HG03520 (cell line): ENCODE data around the gene SGTA.

Experiments
- ATAC-seq: cut with Tn5 transposase; IDR thresholded peaks from one replicate; pipeline ENCODE4 v1.9.1; 2021; ENCODE audit warnings: mild to moderate bottlenecking, moderate library complexity; ENCODE audit not compliant: unreplicated experiment

Gene SGTA

GRCh38 chr19:2774083-2774679 is 8.9 kb downstream of the SGTA start:
- no peak for ATAC-seq

GRCh38 chr19:2771786-2772674 is 11.0 kb downstream of the SGTA start:
- ATAC-seq: no peak

GRCh38 chr19:2770055-2771013 is 12.7 kb downstream of the SGTA start:
- ATAC-seq: no peak

- ATAC-seq: no peak
These were observed 13.9 kb downstream of the SGTA start for GRCh38 chr19:2769218-2769617.

- no peak for ATAC-seq
These were observed 14.5 kb downstream of the SGTA start for GRCh38 chr19:2768365-2769132.

- ATAC-seq: no peak
These were observed 15.4 kb downstream of the SGTA start for GRCh38 chr19:2767688-2768087.

GRCh38 chr19:2766594-2767372 is 16.3 kb downstream of the SGTA start:
- ATAC-seq: no peak

GRCh38 chr19:2765376-2765775 is 17.7 kb downstream of the SGTA start:
- no peak for ATAC-seq

GRCh38 chr19:2764945-2765344 is 18.1 kb downstream of the SGTA start:
- ATAC-seq: no peak

- no peak for ATAC-seq
These were observed 19.4 kb downstream of the SGTA start for GRCh38 chr19:2763687-2764086.

- no peak for ATAC-seq
These were observed 20.1 kb downstream of the SGTA start for GRCh38 chr19:2762783-2763496.

- ATAC-seq: no peak
These were observed 20.9 kb downstream of the SGTA start for GRCh38 chr19:2761876-2762782.

GRCh38 chr19:2761309-2761677 is 21.8 kb downstream of the SGTA start:
- no peak for ATAC-seq

GRCh38 chr19:2759965-2760364 is 23.1 kb downstream of the SGTA start:
- ATAC-seq: no peak

- no peak for ATAC-seq
These were observed 23.7 kb downstream of the SGTA start for GRCh38 chr19:2759362-2759761.

GRCh38 chr19:2758601-2759313 is 24.3 kb downstream of the SGTA start:
- no peak for ATAC-seq
